DMS114 treated with DMSO at 0.1 percent for 48 hours (cell line): ENCODE results near the gene PYROXD2.

ENCODE experiments used
- DNase-seq: peaks from one replicate; lab custom pipeline; 2025; ENCODE audit not compliant: unreplicated experiment; lab: John Stamatoyannopoulos, UW

Gene PYROXD2

DNA sequence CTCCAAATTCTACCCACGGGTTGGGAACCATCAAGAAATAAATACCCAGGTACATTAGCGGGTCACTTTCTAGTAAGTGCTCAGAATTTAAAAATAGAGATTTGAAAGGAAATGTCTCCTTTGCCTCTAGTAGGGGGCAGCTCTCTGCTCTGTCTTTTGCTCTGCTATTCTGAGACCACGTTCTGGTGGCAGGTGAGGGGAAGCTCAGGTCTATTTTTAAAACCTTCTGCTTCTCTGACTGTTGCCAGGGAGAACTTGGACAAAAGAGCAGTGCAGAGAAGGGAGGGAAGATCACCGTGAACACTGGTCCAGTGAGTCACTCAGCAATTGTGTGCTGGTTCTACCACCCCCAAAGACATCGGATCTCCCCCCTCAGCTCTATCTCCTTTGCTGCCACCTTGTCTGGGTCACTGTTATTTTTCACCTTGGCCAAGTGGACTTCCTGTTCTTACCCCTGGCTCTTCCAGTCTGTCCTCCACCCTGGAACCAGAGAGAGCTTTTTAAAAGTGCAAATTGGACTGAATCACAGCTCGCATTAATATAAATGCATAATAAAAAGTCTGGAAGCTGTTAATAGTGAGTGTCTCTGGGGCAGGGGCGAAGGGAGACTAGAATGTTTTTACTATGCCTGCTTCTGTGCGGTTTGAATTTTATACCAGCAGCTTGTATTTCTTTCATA lies 74.6 kb downstream of the PYROXD2 start:
- DNase-seq = no peak

GRCh38 chr10:98339799-98340198 lies 75.2 kb downstream of the PYROXD2 start:
- no peak for DNase-seq

- DNase-seq = no peak
These were observed 76.1 kb downstream of the PYROXD2 start for GRCh38 chr10:98338896-98339295.

DNA sequence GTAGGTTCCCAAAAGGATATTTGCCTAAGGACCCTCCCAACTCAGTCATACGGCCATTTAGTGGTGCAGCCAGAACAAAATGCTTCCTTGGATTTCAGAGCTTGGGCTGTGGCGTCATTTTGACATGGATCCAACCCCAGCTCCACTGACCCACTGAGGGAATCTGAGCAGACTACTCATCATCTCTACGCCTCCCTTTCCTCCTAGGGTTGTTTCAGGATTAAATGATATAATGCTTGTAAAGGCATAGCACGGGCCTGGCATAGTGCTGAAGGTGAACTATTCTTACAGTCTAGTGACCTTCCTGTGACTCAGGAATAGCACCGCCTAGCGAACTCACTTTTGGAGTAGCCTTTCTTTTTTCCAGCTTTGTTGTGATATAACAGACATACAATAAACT lies 76.7 kb downstream of the PYROXD2 start:
- no peak for DNase-seq

GRCh38 chr10:98337484-98337883 lies 77.5 kb downstream of the PYROXD2 start:
- DNase-seq = no peak
